ENCODE results near the gene TMEM109. TPM values are rescaled to one million over a fixed set of nuclear protein-coding genes. Genes with fewer than 3 reads are reported as not detected.
A peak's percentile ranks its signal among the peaks of the same experiment; 100 is the strongest.

TMEM109 gene
- total and polyA plus RNA-seq, 9 of the 15 experiments (the other 6 are each of a cell fraction or from before 2014, with no cell fraction given), result 9.2 to 71.3 (median 30.5) TPM

GRCh38 chr11:60966890-60967289 is 52.9 kb downstream of the TMEM109 start (continued):
- no peak for TF ChIP-seq SFPQ (IDR thresholded peaks at IDR 0.05; ENCODE audit: low read depth, low read length)
- no peak for TF ChIP-seq ZNF280A (IDR thresholded peaks at IDR 0.05; ENCODE audit: low read depth, partially characterized antibody)
- TF ChIP-seq MEF2D (tag; conservative IDR thresholded peaks at IDR 0.05; ENCODE audit: low read depth), result no peak

DNA sequence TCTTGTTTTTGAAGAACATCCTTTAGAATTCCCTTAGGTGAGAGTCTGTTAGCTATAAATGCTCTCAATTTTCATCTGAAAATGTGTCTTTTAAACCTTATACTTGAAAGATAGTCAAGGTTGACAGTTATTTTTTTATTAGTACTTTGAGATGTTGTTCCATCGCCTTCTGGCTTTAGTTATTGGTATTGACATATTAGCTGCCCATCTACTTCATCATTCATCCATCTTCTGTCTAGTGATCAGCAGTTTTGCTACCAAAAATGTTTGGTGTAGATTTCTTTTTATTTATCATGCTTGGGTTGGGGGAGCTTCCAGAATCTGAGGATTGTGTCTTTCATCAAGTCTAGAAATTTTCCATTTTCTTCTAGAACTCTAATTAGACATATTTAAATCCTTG is 54.3 kb downstream of the TMEM109 start:
- DNase-seq (ENCODE audit: extremely low read depth in 1 of 4, low spot score in 3 of 4) (no peak), FAIRE-seq (no peak), ATAC-seq (no peak)
- Histone ChIP-seq H3K79me2 (ENCODE audit: control insufficient read depth, insufficient read depth, low read length) (no peaks in the 10 kb centered on the region), H3K4me3 (no peak overlapping the region), H3K9me3 (replicated peaks; ENCODE audit: control insufficient read depth, insufficient read depth, low read depth, low read length) (no peaks in the 10 kb centered on the region), H3K9ac (ENCODE audit: insufficient read depth in 1 of 2, low read depth in 2 of 2, low read length in 2 of 2) (no peak overlapping the region), H2AFZ (ENCODE audit: low read depth, low read length) (no peak overlapping the region), H3K4me2 (ENCODE audit: insufficient read depth, low read length) (no peak overlapping the region), H3K36me3 (ENCODE audit: control insufficient read depth, insufficient read depth, low read length) (no peaks in the 10 kb centered on the region), H3K4me1 (replicated peaks in 1 of 2; ENCODE audit: control insufficient read depth in 2 of 2, insufficient read depth in 2 of 2, low read length in 2 of 2) (peaks cover 0 to 4% of the 10 kb centered on the region in 2 experiments; a peak in 1 of 5 replicates), H4K20me1 (replicated peaks; ENCODE audit: control insufficient read depth, insufficient read depth, low read length) (no peaks in the 10 kb centered on the region), H3K27ac (ENCODE audit: extremely low read depth, low read depth, low read length) (no peak overlapping the region), H3K27me3 (ENCODE audit: control insufficient read depth in 2 of 2, insufficient read depth in 2 of 2, low read length in 2 of 2) (peaks cover 15 to 41% of the 10 kb centered on the region in 2 experiments), H3K9me1 (ENCODE audit: control insufficient read depth, insufficient read depth, low read length) (no peaks in the 10 kb centered on the region)
- 0% methylated on average over 1 of the region's 1 CpG for WGBS (ENCODE audit: insufficient coverage, low coverage, missing lambda C conversion rate)
- intact Hi-C loops (cut with micrococcal nuclease), result no loop called here
- no TSS peak for BruUV-seq (replicated peaks)
- in situ Hi-C loops (cut with MboI), result no loop called here
- ChIA-PET POLR2A (no interaction called here), CTCF (ENCODE audit: low intra/inter-chr PET ratio) (interaction anchor here (0.8 kb wide), 1 partner anchor 206 kb away, joined by 3 read pairs; no protein-coding TSS in a partner anchor)
- TF ChIP-seq CBX5 (IDR thresholded peaks at IDR 0.05; ENCODE audit: borderline replicate concordance, low read depth), result peak; percentile 72; the same call in 1 of the 2 replicates
- no peak for TF ChIP-seq ETV5 (CRISPR knock-in tag; IDR thresholded peaks at IDR 0.05; ENCODE audit: low read depth)
- TF ChIP-seq RAD51 (IDR thresholded peaks at IDR 0.05; ENCODE audit: borderline replicate concordance, low read depth), result no peak
- peak; percentile 54; the same call in 1 of the 2 replicates for TF ChIP-seq TRIM28 (IDR thresholded peaks at IDR 0.05)
- peak; percentile 6 for TF ChIP-seq MEIS2 (IDR thresholded peaks at IDR 0.05; ENCODE audit: partially characterized antibody)
- no peak for TF ChIP-seq PBX2 (CRISPR knock-in tag; IDR thresholded peaks at IDR 0.05; ENCODE audit: low read depth)
- TF ChIP-seq PBX2 (tag; conservative IDR thresholded peaks at IDR 0.05; ENCODE audit: low read depth), result peak; percentile 45; the same call in 1 of the 2 replicates
- no peak for TF ChIP-seq POLR3A (IDR thresholded peaks at IDR 0.05; ENCODE audit: borderline replicate concordance, extremely low read depth, insufficient read depth, insufficient read length)
- no peak for TF ChIP-seq ZBTB26 (CRISPR knock-in tag; IDR thresholded peaks at IDR 0.05)
- peak in 1 of 2 experiments; percentile 84; a peak in 1 of 3 replicates for TF ChIP-seq CBX3 (IDR thresholded peaks at IDR 0.05; ENCODE audit: borderline replicate concordance in 1 of 2, low read length in 2 of 2)

Measured in K562 (cell line).